Right ventricle myocardium inferior (tissue), 1 donor: ENCODE measurements around the gene ZNF469. TPM values are rescaled to one million over a fixed set of nuclear protein-coding genes. Genes with fewer than 3 reads are reported as not detected.
A peak's percentile ranks its signal among the peaks of the same experiment; 100 is the strongest.
"Not testable (repeated sequence)": the region's sequence is repeated elsewhere in the genome, so short reads cannot be mapped to it uniquely, and the experiment has no call there.

ENCODE experiments used
- ATAC-seq: fragments of 200-7000 bp; cut with Tn5 transposase; one replicate; pipeline ENCODE4 v1.9.1; 2020; ENCODE audit warnings: mild to moderate bottlenecking, moderate library complexity
- DNase-seq: peaks from one replicate; pipeline ENCODE4 v3.0.0; 2021; ENCODE audit errors: missing footprints
- intact Hi-C: fragments of 100-400 bp; cut with DNase I; formaldehyde crosslinking; loops from one replicate; pipeline ENCODE4 v1.11.0; 2022
- total RNA-seq: library from RNA; stranded (reverse); fragmentation: NEBNext Ultra II Directional; extraction: Animal tissue kit (Norgen Biotek cat#: 25700); gene quantifications from one replicate; pipeline ENCODE4 v1.2.1, GENCODE V29; 2021
- donor health status: DM: no; HTN: yes; CAD: no; lungs with severe emphysema.

Gene ZNF469
- total RNA-seq, 1 donor from 2014 or later, result 0.92 TPM

DNA sequence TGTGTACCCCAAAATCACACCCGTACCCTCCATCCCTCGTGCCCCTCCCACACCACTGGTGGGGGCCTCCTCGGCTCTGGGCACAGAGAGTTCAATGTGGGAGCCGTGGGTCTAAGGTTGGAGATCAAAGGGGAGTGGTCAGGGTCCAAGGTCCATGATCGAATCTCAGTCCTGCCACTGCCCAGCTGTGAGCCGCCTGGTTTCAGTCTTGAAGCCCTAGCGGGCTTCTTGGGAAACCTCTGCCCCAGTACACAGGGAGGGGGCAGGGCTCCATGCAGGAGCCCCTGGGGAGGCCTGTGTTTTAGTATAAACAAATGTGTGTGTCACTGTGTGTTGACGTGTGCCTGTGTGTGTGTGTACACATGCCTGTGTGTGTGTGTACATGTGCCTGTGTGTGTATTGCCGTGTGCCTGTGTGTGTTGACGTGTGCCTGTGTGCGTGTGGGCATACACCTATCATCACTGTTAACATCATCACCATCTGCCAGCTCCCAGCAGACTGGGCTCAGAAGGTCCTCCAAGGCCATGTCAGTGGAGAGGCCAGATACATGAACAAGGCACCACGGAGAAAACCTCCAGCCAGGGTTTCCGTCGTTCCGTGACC lies 26.5 kb upstream of the ZNF469 start:
- intact Hi-C loops, result no loop called here
- no peak for ATAC-seq
- DNase-seq, result no peak

DNA sequence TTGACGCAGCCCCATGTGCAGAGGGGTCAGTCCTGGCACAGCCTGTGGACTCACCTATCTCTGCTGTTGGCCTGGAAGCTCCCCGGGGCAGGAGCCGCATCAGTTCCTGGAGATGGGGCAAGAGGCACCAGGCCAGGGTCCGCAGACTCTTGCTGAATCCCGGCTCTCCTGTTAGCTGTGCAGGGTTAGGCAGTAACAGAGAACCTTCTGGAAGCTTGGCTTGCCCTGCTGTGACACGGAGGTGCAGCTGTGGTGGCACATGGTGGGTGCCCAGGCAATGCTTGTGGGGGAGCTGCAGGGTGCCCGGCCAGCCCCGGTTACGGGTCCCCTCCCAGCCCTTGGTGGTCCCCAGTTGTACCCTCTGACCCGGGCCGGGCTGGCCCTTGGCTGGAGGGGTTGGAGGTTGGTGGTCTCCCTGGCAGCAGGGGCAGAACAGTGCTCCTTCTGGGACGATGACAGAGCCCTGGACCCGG lies 26.0 kb upstream of the ZNF469 start:
- intact Hi-C loops, result no loop called here
- no peak for DNase-seq
- no peak for ATAC-seq

DNA sequence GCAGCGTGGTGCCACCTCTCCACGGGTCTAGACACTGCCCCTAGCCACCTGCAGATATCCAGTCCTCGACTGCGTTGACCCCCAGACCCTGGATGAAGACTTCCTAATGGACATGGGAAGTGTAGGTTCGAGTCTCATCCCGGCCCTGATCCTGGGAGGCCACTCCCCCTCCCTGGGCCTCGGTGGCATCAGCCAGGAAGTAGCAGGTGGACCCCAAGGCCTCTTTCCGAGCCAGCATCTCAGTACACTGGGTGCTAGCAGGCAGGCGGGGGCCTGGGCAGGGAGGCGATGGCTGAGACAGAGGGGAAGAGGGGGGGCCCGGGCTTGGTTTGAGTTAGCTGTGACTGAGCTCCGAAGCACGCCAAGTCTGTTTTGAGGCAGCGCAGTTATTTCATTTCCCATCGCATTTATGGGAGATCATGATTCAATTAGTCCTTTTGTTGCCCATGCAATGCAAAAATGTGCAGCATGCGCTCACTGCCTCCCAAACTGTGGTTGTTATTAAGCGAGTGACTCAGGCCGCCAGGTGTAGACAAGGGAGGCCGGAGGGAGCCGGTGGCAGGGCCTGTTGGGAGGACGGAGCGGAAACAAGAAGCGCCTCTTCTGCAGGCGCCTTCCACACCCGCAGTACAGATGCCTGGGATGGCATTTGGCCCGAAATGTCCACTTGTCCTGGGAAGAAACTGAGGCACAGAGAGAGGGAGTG lies 25.3 kb upstream of the ZNF469 start:
- DNase-seq (no peak), ATAC-seq (no peak)
- intact Hi-C loops, result no loop called here

DNA sequence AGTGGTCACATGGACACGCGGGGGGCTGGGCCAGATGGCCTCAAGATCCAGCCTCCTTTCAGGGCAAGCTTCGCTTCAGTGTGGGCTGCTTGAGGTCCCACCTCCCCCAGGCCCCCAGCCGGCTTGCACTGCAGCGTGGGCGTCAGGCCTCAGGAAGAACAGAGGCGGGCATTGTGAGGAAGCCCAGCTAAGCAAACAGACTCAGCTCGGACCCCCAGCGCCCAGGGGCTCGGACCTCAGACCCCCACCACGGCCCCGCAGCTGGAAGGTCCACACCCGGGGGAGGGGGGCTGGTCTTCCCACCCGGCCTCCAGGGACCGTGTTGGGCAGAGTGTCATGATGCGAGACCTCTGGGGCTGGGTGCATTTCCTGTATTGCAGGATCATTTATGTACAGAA lies 24.7 kb upstream of the ZNF469 start:
- intact Hi-C loops, result no loop called here
- no peak for DNase-seq
- ATAC-seq, result no peak

DNA sequence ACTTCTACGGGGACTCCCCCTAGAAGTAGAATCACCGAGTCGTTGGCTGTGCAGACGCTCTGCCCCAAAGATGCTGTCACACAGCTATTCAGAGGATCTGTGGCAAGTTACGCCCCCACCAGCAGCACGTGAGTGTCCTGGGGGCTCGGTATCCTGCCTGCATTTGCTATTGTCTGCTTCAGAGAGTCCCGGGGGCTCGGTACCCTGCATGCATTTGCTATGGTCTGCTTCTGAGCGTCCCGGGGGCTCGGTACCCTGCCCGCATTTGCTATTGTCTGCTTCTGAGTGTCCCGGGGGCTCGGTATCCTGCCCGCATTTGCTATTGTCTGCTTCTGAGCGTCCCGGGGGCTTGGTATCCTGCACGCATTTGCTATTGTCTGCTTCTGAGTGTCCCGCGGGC lies 23.8 kb upstream of the ZNF469 start:
- intact Hi-C loops, result no loop called here
- DNase-seq (no peak), ATAC-seq (no peak)

DNA sequence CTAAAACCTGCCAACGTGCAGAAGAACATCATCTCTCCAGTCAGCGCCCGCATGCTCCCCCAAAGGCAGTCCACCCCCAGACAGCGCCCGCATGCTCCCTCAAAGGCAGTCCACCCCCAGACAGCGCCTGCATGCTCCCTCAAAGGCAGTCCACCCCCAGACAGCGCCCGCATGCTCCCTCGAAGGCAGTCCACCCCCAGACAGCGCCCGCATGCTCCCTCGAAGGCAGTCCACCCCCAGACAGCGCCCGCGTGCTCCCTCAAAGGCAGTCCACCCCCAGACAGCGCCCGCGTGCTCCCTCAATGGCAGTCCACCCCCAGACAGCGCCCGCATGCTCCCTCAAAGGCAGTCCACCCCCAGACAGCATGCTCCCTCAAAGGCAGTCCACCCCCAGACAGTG lies 22.4 kb upstream of the ZNF469 start:
- intact Hi-C loops, ATAC-seq: not testable (repeated sequence)
- DNase-seq, result peak; percentile 11

DNA sequence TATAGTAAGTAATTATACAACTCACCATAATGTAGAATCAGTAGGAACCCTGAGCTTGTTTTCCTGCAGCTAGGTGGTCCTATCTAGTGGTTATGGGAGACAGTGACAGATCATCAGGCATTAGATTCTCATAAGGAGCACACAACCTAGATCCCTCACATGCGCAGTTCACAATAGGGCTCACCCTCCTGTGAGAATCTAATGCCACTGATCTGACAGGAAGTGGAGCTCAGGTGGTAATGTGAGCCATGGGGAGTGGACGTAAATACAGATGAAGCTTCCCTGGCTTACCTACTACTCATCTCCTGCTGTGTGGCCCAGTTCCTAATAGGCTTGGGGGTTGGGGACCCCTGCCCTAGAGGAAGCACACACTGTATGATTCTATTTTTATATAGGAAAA lies 21.8 kb upstream of the ZNF469 start:
- ATAC-seq, result no peak
- intact Hi-C loops, result no loop called here
- DNase-seq, result peak; percentile 2

DNA sequence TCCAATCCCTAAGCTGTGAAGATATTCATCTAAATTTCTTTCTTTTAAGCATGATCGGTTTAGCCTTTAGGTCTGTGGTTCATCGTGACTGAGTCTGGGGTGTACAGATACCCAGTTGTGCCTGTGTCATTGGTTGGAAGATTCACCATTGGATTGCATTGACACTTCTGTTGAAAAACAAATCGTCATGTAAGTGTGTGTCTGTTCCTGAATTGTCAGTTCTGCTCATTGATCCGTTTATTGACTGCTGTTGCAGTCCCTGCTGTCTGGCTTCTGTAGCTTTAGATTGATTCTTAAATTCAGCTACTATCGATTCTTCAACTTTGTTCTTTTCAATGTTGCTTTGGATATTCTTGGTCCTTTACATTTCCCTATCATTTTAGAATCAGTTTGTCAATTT lies 21.0 kb upstream of the ZNF469 start:
- no peak for ATAC-seq
- intact Hi-C loops, result no loop called here

DNA sequence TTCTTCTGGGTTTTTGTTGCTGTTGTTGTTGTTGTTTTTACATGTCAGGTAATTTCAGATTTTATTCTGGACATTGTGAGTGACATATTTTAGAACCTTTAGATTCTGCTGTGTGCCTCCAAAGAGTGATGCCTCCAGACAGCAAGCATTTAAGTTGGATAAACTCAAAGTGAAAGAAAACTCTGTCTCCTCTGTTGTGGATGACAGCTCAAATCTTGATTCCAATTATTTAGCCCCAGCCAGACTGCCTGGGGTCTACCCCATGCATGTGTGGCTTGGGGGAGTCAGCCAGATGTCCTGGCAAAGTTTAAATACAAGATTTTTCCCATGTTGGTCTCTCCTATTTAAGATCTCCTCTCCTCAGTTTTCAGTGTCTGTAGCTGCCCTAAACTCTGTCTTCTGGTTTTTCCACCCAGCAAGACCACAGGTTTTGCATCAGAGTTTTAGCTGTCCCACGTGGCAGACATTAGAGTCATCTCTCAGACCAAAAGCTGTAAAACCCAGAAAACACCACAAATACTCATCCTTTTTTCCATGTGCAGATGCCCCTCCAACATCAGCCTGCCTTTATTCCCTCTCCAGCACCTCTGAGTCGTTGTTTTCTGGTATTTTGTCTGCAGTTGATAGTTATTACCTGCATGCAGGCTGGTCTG lies 19.4 kb upstream of the ZNF469 start:
- intact Hi-C loops, result no loop called here
- no peak for ATAC-seq
- no peak for DNase-seq

More for the DNA sequence above, 21.0 kb upstream of the ZNF469 start:
- DNase-seq, result peak; percentile 2

DNA sequence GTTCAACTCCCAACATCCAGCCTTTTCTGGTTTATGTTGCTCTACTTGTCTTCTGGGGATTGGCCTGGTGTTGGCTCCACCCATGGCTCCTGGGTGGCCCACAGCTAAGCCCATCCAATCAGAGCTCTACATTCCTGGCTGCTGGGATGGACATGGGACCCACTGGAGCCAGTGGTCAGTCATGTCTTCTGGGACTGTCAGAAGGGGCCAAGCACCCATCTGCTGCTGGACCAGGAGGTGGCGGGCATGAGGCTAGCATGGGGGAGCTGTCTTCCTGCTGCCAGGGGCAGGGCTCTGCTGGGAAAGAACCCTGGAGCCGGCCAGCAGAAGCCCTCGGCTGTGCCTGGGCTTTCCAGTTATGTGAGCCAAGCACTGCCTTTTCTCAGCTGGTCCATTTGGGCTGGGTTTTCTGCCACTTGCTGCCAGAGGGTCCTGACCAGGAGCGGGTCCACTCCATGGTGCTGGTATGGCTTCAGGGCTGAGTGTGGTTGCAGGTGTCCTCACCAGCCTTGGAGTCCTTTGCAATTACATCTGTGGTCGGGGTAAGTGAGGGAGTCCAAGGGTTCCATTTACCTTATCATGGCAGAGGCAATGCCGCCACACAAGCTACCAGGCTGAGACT lies 17.4 kb upstream of the ZNF469 start:
- DNase-seq (peak; percentile 45), ATAC-seq (no peak)
- intact Hi-C loops, result no loop called here

DNA sequence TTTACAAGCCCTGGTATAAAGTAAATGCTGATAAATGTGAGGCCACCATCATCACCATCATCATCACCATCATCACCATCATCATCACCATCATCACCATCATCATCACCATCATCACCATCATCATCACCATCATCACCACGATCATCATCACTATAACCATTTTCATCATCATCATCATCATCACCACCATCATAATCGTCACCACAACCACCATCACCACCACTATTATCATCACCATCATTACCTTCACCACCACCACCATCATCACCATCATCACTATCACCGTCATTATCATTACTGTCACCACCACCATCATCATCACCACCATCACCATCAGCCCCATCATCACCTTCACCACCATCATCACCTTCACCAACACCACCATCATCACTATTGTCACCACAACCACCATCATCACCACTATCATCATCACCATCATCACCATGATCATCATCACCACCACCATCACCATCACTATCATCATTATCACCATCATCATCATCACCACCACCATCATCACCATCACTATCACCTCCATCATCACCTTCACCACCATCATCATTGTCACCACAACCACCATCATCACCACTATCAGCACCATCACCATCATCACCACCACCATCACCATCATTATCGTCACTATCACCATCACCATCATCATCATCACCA lies 16.6 kb upstream of the ZNF469 start:
- no peak for ATAC-seq
- no peak for DNase-seq
- intact Hi-C loops, result no loop called here

DNA sequence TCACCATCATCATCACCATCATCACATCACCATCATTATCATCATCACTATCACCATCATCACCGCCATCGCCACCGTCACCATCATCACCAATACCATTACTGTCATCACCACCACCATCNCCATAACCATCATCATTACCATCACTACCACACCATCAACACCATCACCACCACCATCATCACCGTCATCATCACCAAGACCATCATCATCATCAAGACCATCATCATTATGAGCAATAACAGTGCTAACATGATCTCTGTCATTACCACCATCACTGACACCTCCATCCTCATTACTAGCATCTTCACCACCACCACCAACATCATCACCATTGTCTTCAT lies 16.1 kb upstream of the ZNF469 start:
- ATAC-seq (no peak), DNase-seq (no peak)
- intact Hi-C loops, result no loop called here

DNA sequence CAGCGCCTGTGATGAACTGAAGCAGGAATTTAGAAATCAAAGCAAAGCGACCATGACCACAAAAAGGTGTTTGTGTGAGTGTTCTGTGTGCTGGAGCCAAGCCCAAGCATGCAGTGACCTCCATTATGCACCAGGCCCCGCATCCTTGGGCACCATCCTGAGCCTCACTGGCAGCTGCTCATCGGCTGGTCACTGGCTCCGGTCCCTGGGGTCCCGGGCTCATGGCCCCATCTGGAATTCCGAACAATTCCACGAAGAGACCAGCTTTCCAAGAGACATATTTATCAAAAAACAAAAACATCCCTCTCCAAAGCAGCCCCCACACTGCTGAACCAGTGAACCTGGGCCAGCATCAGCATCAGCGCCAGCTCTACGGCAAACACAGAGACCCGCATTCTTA lies 15.2 kb upstream of the ZNF469 start:
- no peak for ATAC-seq
- intact Hi-C loops, result no loop called here
- peak; percentile 23 for DNase-seq

DNA sequence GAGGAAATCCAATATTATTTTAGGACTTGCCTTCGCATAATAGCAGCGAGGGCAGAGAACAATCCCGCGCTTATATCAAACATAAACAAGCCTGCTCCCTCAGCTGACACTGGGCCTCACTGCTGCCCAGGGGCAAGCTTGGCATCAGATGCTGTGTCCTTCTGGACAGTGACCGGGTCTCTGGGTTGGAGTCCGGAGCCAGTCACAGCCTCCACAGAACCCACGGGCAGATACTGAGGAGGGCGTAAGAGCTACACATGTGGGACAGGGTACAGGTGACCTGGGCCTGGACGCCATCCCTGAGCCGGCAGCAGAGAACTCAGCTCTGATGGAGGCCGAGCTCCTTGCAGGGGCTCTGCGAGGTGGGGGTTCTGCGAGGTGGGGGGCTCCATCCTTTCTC lies 14.7 kb upstream of the ZNF469 start:
- intact Hi-C loops, result no loop called here
- DNase-seq (peak; percentile 43), ATAC-seq (no peak)

DNA sequence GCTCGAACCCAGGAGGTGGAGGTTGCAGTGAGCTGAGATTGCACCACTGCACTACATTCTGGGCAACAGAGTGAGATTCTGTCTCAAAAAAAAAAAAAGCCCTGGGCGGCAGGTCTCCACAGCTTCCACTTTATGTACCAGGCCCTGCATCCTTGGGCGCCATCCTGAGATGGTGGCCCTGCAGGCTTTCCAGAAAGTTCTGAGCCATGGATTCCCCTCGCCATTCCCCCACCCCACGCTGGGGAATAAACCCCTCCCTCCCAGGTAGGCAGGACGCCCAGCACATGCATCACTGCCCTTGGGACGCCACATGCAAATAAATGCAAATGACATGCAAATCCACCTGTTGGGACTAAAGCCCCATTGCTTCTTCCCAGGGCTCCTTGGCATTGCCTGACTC lies 13.8 kb upstream of the ZNF469 start:
- intact Hi-C loops, result no loop called here
- ATAC-seq (no peak), DNase-seq (no peak)

DNA sequence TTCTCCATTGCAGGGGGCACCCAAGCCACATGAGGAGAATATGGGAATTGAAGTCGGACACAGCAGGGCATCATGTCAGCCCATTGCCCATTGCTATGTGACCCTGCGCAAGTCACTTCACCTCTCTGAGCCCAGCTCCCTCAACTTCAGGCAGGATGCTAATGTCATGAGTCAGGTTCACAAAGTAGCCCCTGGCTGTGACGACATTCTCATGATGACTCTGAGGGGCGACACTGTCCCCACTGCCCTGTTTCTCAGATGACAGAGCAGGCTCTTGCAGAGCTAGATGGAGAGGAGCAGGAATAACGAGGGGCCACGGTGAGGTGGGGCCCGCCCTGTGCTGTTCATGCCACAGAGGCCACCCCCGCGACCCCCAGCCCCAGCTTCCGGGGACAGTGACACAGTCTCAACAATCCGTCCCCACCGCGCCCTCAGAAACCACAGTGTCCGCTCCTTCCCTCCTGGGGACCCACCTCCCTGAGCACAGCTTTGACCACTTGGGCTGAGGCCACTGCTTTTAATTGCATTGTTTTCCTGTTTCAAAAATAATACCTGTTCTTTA lies 13.2 kb upstream of the ZNF469 start:
- ATAC-seq, result no peak

DNA sequence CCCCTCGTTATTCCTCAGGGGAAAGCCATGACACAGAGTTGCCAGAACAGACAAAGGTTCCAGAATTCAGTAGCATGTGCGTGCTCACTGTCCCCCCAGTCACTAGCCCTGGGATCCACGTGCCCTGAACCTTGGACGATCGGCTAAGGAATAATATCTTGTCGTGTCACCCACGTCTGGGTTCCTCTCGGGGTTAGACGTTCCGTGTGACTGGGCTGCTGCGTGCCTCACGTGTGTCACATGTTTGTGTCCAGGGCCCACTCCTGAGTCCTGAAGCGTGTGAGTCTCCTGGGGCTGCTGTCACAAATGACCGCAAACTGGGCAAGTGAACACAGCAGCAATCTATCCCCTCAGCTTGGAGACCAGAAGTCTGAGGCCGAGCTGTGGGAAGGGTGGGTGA lies 12.4 kb upstream of the ZNF469 start:
- intact Hi-C loops, result no loop called here
- DNase-seq (peak; percentile 68), ATAC-seq (no peak)

More for the DNA sequence above, 13.2 kb upstream of the ZNF469 start:
- DNase-seq, result peak; percentile 45
- intact Hi-C loops, result no loop called here

DNA sequence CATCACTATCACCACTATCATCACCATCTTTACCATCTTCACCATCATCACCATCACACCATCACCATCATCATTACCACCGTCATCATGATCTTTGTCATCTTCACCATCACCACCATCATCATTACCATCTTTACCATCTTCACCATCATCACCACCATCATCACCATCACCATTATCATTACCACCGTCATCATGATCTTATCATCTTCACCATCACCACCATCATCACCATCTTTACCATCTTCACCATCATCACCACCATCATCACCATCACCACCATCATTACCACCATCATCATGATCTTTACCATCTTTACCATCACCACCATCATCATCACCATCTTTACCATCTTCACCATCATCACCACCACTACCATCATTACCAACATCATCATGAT lies 10.2 kb upstream of the ZNF469 start:
- ATAC-seq (no peak), DNase-seq (no peak)
- intact Hi-C loops, result no loop called here

DNA sequence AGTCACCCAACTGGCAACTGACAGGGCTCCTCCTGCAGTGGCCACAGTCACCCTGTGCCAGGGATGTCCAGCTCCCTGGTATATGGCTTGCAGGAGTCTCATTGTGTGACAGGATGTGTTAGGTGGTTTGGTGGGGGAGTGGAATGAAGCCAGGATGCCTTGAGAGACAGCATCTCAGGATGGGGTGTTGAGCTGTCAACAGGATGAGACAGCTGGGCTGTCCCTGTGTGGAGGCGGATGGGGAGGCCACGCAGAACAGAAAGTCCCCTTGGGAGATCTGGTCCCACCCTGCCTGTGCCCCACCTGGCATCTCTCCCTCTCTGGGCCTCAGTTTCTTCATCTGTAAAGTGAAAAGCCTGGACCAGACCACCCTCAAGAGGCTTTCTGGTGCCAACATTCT lies 9.5 kb upstream of the ZNF469 start:
- intact Hi-C loops, result no loop called here
- DNase-seq (peak; percentile 2), ATAC-seq (no peak)
